Loucy (cell line): ENCODE data around the gene MYOF.

Experiments used
- CTCF ChIP-seq: fragments of 200-600 bp; sonication (generic); conservative IDR thresholded peaks from 2 replicates; pipeline ENCODE4 v1.5.1; 2014; ENCODE audit warnings: mild to moderate bottlenecking, antibody characterized with exemption, low read length
- EZH2phosphoT487 ChIP-seq: fragments of 200-600 bp; IDR thresholded peaks from 2 replicates; pipeline ENCODE4 v1.6.1; 2018; ENCODE audit warnings: antibody characterized with exemption, mild to moderate bottlenecking, moderate library complexity, borderline replicate concordance

DNA sequence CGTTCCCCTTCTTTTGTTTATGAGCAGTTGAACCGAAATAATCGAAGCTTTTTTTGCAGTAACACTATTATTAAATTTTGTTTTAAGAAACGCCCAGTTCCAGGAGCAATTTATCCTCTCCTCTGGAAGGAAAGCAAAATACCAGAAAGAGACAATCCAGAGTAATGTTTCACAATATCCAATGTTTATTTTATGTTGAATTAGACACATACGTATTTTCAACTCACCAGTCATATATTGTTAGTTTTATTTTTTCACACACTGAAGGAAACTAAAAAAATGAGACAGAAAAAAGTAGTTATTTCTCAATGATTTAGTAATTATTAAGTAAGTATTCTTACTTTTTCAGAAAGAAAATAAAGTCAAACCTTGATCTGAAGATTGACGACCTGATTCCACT, 85.1 kb downstream of the MYOF start:
- TF ChIP-seq CTCF (no peak), EZH2phosphoT487 (no peak)
